ENCODE measurements around the gene ABCA2.

DNA sequence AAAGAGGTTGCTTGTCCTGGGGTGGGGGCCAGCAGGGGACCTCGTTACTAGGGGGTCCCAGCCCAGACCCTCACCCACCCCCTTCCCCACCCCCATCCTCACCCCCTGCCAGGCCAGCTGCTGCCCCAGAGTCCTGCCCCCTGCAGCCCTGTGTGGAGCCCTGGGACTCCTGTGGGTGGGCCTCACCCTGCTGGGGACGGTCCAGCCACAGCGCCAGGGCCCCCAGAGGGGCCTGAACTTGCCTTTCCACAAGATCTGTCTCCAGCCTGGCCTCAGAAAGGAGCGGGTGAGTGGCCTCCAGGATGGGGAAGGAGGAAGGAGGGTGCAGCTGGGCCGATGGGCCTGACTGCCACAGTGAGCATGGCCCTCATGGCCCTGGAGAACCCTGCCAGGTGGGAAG lies 58.3 kb downstream of the ABCA2 start:
- TF ChIP-seq POLR2A (IDR thresholded peaks at IDR 0.05) (no peak), POLR2AphosphoS5 (IDR thresholded peaks at IDR 0.05) (no peak)
- TF ChIP-seq, protein P1, sequence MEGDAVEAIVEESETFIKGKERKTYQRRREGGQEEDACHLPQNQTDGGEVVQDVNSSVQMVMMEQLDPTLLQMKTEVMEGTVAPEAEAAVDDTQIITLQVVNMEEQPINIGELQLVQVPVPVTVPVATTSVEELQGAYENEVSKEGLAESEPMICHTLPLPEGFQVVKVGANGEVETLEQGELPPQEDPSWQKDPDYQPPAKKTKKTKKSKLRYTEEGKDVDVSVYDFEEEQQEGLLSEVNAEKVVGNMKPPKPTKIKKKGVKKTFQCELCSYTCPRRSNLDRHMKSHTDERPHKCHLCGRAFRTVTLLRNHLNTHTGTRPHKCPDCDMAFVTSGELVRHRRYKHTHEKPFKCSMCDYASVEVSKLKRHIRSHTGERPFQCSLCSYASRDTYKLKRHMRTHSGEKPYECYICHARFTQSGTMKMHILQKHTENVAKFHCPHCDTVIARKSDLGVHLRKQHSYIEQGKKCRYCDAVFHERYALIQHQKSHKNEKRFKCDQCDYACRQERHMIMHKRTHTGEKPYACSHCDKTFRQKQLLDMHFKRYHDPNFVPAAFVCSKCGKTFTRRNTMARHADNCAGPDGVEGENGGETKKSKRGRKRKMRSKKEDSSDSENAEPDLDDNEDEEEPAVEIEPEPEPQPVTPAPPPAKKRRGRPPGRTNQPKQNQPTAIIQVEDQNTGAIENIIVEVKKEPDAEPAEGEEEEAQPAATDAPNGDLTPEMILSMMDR (IDR thresholded peaks at IDR 0.05), result no peak

Measured in breast epithelium (tissue), 3 donors.